HUDEP-2 (cell line): ENCODE measurements around the gene C1orf226.
"Not testable (repeated sequence)": the region's sequence is repeated elsewhere in the genome, so short reads cannot be mapped to it uniquely, and the experiment has no call there.

Experiments used
- DNase-seq, 76 experiments: peaks; one replicate each; lab custom pipeline; 2025; ENCODE audit not compliant: unreplicated experiment in 76 of 76; lab: John Stamatoyannopoulos, UW

The C1orf226 gene

DNA sequence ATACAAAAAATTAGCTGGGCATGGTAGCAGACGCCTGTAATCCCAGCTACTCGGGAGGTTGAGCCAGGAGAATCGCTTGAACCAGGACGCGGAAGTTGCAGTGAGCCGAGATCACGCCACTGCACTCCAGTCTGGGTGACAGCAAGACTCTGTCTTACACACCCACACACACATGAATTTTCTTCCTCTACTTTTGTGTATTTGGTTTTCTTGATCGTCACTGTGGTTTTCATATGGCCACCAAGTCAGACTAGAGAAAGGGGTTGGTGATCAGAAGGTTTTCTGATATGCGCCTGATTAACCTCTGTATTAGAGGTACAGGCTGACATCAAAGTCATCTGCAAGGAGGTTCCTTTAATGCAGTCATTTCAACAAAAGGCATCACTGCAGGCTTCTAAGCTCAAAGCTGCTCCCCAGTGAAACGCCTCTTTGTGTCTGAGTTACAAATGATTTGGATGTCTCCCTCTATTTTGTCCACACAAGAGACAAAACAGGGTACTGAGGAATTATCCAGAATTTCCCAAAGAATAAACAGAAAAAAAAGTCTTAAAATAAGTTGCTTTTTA is 19.3 kb downstream of the C1orf226 start:
- no peak for DNase-seq

DNA sequence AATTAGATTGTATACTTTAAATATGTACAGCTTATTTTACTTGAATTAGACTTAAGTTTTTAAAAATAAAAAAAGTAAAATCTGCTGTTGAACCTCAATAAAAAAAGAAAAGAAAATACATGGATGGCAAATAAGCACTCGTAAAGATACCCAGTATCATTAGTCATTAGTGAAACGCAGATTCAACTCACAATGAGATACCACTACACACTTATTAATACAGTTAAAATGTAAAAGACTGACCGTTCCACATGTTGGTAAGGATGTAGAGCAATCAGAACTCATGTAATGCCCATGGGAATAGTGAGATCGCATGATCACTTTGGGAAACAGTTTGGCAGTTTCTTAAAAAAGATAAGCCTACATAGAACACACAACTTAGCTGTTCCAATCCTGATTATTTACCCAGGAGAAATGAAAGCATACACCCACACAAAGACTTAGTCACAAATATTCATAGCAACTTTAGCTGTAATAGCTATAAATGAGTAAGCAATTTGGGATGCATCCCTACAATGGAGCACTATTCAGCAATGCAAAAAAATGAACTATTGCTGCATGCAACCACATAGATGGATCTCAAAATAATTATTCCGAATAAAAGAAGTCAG is 23.1 kb downstream of the C1orf226 start:
- DNase-seq: no peak

DNA sequence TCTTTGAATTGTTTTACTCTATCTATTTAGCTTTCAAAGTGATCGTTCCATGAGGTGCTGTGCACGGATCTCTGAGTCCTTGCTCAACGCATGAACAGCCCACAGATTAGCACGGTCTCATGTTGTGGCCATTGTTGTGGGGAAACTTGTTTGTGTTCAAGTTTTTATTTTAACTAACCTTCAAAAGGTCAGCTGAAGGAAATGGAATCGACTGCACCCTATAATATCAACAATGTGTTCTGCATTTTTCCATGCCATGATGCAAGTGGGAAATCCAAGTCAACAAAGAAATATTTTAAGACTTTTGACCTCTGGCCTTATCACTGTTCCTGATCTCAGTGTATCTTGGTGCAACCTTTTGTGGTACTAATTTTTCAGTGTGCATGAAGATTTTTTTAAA is 24.3 kb downstream of the C1orf226 start:
- no peak for DNase-seq

DNA sequence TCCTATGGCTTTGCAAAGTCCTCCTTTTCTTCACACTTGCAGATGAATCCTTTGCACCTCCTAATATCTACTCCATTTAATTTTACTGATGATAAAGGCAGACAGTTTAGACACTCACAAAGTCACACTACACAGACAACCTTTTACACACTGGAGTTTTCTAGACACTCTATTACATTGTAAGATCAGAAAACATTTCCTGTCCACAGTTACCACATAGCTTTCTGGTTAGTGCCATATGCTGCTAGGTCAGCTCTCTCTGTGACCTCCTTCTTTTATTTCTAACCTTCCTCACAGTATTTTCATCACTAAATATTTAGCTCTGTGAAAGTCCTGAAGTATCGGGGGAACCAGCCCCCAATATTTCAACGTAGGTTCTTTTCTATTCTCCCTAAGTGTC is 25.3 kb downstream of the C1orf226 start:
- no peak for DNase-seq

DNA sequence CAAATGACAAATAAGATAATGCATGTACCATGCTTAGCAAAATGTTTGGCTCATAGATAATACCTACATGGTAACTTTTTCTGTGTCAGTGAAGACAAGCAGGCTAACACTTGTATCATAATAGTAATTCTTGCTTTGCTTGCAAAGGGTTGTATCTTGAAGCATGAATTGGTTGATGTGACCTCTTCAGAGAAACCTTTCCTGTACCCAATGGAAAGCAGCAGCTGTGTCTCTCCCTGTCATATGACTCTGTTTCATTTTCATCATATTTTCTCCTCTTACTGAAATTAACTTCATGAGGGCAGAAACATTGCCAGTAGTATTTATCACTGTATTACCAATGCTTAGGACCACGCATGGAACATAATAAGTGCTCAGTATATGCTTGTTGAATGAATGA is 26.0 kb downstream of the C1orf226 start:
- DNase-seq: no peak

DNA sequence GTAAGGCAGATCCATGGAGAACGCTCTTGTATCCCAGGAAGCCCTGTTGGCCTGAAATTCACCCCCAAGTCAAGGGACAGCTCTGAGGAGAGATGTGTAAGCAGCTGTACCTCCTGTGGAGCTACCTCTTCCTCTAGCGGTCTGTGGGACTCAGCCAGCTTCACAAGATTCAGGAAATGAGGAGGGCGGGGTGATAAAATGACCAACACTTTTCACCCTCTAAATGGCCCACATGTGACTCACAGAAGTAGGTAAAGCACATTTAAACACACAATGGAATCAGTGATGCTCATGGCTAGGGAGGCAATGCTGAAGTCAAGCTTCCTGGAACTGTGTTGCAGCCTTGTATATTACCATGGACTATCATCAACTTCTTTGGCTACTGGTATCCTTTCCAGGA is 30.5 kb downstream of the C1orf226 start, which contains the start of gene SH2D1B:
Gene SH2D1B, minus strand, starts transcription at position 135 of the 400 bp plus-strand sequence. Its CDS starts 120 bp downstream, at position 15.
- DNase-seq: no peak

DNA sequence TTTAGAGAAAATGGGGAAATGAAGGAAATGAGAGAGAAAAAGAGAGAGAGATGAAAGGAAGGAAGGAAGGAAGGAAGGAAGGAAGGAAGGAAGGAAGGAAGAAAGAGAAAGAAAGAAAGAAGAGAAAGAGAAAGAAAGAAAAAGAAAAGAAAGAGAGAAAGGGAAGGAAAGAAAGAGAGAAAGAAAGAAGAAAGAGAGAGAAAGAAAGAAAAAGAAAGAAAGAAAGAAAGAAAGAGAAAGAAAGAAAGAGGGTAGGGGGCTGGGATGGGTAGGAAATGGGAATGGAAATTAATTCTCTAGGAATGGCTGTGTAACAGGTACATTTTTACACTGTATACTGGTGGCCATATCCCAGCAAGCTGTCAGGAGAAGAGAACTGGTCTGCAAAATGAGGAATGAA is 34.7 kb downstream of the C1orf226 start:
- no peak for DNase-seq

DNA sequence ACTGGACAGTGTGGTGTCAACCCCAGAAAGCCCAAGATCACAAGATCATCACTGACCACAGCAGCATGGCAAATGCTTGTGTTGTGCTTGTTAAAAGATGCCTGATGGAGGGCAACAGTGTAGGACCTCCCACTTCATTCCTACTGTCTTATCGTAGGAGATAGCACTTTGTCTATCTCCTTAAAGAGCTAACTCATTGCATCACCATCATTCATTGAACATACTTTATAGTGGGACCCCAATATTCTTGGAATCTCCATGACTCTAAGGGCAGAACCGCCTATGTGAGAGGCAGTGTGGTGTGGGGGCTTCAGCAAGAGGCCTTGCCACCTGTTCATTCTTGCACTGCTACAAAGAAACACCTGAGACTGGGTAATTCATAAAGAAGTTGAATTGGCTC is 35.4 kb downstream of the C1orf226 start:
- DNase-seq: no peak

DNA sequence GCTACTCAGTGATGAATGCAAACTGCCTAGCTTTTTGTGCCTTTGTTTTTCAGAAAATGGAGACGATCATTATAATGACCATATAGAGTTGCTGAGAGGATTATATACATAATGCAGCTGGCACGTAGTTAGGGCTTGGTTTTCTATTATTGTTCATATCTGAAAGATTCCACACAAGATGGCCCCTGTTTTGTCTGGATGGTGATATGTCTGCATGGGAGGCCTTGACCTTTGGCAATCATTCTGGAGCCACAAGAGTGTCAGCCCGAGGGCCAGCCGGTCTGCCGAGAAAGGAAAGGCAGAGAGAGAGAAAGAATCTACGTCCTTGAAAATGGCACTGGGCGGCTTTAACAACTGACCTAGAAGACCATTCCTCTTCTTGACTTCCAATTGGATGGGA is 36.1 kb downstream of the C1orf226 start:
- no peak for DNase-seq

DNA sequence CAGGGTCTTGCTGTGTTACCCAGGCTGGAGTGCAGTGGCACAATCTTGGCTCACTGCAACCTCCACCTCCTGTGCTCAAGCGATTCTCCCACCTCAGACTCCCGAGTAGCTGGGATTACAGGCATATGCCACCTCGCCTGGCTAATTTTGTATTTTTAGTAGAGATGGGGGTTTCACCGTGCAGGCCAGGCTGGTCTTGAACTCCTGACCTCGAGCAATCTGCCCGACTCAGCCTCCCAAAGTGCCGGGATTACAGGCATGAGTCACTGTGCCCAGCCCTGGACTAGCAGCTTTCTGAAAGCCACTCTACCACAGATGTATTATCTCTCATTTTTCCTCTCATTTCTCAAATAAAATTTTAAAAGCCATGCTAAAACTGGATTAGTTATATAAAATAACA is 37.1 kb downstream of the C1orf226 start:
- not testable (repeated sequence) for DNase-seq

DNA sequence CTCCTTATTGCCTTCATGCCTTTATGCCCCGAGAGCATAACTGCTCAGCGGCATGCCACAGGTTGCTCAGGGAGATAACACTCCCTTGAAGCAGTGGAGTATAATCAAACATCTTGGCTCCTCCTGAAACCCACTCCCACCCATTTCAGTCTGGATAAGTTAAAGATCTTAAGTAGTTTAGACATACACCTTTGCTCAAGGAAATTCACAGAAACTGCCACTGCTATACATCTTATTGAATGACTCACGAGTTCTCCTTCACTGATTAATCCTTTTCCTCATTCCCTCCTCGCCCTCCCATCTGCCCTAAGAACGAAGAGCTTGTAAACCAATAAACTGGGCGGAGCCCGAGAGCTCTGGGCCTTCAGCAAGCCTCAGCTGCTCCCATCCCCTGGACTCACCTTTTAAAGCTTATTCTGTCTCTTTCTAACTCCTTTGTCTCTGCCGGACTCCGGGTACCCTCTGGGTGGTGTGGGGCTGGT is 38.0 kb downstream of the C1orf226 start:
- DNase-seq: not testable (repeated sequence)

DNA sequence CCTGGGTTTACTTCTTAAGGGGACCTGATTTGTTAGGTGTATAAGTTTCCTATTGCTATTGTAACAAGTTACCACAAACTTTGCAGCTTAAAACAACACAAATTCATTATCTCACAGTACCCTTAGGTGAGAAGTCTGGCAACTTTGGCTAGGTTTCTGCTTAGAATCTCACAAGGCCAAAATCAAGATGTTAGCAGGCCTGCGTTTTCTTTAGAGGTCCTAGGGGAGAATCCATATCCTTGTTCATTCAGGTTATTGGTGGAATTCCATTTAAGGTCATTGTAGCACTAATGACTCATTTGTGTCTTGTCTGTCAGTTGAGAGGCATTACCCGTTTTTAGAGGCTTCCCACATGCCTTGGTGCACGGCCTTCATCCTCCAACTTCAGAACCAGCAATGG is 38.6 kb downstream of the C1orf226 start:
- DNase-seq: no peak

DNA sequence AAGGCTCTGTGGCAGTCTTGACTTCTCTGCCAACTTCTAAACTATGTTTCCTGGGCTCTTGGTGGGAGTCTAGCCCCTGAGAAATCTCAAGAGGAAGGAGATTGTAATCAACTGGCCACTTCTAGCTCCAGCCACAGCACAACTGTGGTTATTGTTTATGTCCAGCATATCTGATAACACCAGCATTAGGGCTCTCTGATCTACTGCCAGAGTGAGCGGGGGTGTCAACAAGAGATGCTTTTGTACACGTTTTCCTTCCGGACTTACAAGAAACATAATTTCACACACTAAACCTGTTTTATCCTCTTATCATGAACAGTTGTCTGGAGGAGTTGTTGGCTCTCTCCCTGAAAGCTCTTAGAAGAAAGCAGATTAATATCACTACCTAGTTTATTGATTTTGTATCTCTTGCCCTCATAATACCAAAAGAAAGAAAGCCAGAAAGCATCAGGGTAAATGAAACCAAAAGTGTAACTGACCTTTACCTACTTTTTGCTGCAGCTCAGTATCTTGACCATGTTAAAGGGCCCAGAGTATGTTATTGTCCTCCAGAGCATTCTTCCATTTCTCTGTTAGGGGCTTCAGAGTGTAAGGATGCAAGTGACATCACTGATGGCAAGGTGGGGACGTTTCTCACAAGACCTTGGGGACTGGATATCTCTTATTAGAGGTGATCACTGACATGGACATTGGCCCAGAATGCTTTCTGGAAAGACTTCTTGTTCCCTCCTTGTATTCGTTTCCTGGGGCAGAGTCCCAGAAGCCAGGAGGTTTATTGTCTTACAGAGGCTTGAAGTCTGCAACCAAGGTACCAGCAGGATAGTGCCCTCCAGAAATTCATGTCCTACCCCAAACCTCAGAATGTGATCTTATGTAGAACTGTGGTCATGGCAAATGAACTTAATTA is 40.0 kb downstream of the C1orf226 start:
- DNase-seq: no peak

DNA sequence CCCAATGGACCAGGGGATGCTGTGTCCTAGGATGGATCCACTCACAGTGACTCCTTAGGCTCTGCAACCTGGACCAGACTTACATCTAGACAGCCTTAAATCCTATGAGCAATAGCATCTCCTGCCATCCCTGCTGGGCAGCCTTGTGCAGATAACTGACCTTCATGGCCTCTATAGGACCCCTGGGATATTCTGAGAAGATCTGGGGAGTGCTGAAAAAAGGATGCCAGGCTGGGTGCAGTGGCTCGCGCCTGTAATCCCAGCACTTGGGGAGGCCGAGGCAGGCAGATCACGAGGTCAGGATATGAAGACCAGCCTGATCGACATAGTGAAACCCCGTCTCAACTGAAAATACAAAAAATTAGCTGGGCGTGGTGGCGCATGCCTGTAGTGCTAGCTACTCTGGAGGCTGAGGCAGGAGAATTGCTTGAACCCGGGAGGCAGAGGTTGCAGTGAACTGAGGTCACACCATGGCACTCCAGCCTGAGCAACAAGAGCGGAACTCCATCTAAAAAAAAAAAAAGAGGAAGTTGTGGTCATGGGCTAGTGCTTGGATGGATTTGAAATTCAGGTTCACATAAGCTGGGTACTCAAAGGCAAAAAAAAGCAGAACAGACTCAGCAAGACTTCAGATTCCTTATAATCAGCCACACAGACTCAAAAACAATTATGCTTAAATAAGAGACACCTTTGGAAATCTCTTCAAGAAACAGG is 41.3 kb downstream of the C1orf226 start:
- peak in 1 of 76 experiments; percentile 3 for DNase-seq

DNA sequence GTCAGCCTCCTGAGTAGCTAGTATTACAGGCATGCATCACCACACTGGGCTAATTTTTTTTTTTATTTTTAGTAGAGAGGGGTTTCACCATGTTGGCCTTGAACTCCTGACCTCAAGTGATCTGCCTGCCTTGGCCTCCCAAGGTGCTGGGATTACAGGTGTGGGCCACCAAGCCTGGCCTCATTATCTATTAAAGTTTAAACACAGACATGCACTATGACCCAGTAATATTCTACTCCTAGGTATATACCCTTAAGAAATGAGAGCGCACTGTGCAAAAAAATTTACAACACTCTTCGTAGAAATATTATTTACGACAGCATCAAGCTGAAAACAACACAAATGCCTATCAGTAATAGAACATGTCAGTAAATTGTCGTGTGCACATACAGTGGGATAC is 49.1 kb downstream of the C1orf226 start:
- no peak for DNase-seq

DNA sequence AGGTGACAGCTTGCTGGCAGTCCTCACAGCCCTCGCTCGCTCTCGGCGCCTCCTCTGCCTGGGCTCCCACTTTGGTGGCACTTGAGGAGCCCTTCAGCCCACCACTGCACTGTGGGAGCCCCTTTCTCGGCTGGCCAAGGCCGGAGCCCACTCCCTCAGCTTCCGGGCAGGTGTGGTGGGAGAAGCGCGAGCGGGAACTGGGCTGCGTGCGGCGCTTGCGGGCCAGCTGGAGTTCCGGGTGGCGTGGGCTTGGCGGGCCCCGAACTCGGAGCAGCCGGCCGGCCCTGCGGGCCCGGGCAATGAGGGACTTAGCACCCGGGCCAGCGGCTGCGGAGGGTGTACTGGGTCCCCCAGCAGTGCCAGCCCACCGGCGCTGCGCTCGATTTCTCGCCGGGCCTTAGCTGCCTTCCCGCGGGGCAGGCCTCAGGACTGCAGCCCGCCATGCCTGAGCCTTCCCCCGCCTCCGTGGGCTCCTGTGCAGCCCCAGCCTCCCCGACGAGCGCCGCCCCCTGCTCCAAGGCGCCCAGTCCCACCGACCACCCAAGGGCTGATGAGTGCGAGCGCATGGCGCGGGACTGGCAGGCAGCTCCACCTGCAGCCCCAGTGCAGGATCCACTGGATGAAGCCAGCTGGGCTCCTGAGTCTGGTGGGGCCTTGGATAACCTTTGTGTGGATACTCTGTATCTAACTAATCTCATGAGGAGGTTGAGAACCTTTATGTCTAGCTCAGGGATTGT is 51.6 kb downstream of the C1orf226 start:
- not testable (repeated sequence) for DNase-seq
